ENCODE data around the gene KITLG.
"Not testable (repeated sequence)": the region's sequence is repeated elsewhere in the genome, so short reads cannot be mapped to it uniquely, and the experiment has no call there.

The KITLG gene

DNA sequence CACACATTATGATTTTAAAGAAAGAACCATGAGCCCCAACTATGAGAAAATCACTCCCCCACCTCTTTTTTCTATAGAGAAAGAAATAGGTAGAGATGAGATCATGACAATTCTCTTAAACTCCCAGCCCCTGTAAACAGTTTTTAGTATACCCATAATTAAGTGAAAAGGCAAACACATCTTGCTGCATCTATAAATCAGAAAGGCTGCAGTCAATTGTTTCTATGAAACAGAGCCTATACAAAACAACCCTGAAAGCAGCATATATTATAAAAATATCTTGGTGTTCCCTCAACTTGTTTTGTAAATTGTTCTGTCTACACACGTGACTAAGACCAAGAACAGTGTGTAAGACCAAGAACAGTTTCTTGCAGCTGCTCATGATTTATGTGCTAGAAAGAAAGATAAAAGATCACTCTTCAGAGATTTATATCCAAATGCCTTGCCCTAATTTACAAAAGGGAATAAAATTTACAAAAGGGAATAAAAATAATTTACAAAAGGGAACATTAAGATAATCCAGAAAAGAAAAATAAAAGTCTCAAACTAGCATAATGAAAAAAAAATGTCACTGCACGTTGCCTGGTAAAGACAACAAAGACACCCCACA, 4.8 kb downstream of the KITLG start:
- DNase-seq (ENCODE audit: low spot score) = no peak

DNA sequence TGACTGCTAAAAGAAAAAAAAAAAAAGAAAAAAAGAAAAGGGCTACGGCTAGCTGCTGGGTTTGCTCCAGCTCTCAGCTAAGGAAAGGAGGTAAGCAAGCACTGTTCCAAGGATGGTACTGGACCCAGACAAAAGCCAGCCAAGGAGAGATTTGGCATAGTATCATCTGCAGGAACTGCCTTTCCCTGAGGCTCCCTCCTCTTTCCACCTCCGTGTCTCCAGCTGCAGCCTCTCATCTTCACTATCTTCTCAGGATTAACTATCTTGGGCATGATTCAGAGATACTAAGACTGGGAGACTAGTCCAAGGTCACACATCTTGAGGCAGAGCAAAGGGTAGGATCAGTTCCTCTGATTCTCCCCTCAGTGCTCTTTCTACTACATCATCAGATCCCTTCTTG, 6.0 kb downstream of the KITLG start:
- no peak for DNase-seq (ENCODE audit: low spot score)

DNA sequence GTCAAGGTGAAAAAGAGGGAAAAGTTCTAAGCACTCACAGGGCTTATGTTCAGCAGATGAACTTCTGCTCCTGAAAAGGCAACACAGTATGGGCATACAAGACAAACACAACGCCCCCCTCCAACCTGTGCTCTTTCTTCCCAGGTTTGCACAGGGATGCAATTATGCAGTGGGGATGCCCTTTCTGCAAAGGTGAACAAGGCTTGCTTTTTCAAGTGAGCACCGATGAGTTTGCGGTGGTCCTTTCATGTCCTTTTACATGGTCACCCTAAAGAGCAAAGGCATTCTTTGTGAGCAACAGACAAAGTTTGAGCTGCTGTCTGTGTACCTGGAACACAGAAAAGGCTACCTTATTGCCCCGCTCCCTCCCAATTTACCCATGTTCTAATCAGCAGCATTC, 6.7 kb downstream of the KITLG start:
- DNase-seq (ENCODE audit: low spot score) = no peak

DNA sequence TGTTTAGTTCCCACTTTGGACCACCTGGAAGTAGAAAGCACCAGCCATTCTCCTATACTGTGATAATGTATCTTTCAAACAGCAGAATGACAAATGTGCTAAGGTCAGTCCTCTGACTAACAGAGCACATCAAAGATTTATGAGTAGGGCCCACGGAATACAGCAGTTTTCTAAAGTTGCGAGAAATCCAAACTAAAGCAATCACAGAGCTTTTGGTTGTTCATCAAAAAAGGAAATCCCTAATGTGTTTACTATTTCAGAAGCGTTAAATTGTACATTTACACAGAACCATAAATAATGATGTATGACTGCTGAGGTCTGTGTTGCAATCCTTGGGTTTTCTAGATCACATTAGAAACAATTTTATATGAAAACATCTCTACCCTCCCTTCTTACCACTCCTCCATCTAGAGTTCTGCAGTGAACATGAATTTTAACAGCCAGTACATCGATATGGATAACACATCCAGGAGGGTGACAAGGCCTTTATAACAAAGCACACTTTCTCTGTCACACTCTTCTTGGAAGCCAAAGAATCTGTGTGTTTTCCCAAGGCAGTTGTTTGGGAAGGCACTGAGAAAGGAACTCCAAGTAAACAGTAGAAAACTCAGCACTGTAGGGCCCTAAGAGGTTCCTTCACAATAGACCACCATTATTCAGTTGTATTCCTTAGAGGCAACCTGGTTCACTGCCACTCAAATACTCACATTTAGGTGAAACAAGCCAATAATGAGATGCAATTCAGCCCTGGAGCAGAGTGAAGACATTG, 7.3 kb downstream of the KITLG start:
- no peak for DNase-seq (ENCODE audit: low spot score)

DNA sequence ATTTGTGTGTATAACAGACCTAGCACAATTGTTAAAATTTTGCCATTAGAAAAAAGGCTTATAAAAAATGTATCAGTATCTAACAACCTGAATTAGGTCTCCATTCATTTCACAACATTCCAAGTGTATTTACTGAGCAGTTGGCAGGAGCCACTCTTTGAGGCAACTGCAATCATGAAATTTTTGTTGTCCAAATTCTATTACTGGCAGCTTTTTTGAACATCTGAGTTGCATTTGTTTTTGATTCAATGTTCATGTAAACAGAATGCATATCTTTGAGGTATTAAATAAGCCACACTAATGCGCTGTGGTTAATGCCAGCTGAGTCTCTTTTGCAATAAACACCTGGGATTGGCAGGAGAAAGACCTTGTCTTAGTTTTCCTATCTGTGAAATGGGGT, 8.7 kb downstream of the KITLG start:
- DNase-seq (ENCODE audit: low spot score) = no peak

DNA sequence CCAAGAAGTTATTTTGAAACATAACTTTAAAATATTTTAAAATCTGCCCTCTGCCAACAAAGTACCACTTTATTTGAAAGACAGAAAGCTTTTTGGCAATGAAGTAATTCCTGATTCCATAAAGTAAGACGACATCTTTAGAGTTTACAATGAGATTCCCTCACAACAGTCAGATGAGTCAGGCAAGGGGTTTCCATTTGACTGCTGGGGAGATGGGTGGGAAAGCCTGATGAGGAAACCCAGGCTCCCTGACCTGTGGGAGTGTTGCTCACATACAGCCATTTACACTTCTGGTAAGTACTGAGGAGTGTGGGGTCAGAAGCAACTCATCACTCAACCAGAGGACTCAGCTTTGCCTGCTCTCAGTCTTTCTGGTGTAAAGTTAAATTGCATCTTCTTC, 10.2 kb downstream of the KITLG start:
- DNase-seq (ENCODE audit: low spot score) = no peak

DNA sequence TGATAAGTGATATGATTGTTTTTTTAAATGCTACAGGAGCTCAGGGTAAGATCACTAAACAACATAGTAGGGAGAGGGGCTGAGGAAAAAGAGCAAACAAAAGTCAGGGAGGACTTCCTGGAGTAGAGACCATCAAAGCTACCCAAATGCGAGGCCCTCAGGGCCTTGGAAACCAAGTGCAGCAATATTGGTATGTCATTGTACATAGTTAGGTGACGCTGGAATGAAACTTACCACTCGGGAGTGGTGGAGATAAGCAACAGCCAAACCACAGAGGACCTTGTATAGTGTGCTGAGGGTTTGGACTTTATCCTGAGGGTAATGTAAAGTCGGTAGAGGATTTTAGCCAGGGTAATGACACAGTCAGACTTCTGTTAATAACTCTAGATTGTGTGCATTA, 13.8 kb downstream of the KITLG start:
- no peak for DNase-seq (ENCODE audit: low spot score)

DNA sequence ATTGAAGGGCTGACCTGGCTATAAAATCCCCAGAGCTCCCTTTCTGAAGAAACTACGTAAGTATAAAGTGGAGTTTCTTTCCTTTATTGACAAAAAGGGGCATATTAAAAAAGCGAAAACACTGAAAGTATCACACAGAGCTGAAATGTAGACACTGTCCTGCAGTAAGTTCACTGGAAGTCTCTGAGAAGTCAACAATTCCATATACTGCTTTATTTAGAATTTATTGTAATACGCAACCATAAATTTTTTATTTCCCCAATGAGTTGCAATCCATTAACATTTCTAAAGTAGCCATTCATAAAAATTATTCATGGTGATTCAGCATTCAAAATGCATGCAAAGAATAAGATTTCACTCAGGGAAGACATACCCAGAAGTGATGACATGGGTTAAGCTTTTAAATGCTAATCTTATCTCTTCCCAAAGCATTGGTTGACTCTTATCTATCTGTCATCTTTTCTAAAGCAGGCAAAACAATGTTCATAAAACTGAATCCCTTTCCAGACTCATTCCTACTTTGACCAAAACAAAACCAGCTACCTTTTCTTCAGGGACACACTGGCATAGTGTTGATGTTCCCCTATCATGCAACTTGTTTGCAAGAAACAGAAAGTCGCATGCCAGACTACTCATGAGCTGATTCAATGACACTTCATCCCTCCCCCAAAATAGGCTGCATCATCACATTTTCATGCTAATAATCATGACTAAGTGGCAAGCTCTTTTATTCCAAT, 17.3 kb downstream of the KITLG start:
- DNase-seq (ENCODE audit: low spot score) = no peak

DNA sequence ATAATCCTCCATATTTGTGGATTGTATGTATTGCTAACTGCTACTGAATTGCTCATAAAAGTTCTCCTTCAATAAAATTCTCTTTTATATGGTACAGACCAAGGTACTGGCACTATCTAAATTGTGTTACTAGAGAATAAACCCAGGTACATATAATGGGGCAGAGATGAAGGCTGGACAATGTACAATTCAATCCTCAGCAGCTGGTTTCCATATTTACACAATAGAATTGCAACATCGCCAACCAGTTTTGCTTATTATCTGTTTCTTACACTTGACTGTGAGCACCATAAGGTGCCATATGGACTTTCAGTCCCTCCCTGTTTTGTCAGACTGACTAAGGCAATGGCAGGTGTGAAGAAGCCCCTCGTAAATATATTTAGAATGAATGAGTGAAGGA, 18.1 kb downstream of the KITLG start:
- no peak for DNase-seq (ENCODE audit: low spot score)

DNA sequence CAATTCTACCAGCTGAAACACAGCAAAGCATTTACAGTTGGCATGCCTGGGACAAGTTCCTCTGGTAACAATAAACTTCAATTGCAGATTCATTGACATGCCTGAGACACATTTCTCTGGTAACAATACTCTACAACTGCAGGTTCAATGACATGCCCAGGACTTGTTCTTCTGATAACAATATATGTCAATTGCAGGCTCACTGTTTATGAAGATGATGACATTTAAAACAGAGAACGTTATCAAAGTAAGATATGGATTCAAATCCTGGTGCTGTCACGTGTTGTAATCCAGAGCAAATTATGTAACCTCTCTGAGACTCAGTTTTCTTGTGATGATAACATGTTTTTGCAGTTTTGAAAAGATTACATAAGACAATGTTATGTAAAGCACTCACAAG, 20.5 kb downstream of the KITLG start:
- DNase-seq (ENCODE audit: low spot score) = no peak

DNA sequence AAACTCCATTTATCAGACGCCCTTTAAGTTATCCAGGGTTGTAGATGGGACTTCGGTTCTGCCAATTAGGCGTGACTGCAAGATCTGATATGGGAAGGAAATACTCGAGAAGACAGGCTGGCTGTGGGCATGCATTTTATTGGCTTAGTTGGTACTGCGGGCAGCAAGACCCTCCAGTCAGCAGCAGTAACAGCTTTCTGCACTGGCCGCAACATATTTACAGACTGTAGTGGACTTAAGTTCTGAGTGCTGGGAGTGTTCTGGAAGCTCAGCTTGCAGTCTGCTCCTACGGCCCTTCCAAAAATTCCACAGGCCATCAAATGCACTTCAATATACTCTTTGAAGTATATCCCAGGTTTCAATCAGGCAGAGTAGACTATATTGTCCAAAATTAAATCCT, 21.1 kb downstream of the KITLG start:
- no peak for DNase-seq (ENCODE audit: low spot score)

DNA sequence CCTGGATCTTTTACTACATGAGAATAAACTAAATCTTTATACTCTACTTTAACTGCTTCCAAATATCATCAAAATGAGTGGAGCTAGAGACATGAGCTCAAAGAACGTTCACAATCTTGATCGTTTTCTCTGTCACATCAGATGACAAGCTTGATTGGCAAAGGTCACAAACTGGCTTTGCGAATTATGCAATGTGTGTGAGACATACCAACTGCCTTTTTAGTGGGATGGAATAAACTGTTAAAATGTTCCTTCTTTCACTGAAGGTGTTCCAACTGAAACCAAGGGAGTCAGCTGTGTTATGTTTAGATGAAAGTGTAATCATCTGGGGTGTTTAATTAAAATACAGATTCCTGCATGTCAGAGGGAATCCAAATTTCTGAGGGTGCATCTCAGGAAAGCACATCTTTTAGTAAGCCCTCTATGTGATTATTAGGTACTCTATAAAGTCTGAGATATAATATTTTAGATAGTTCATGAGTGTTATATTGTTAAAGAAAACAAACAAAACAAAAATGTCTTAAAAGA, 21.9 kb downstream of the KITLG start:
- DNase-seq (ENCODE audit: low spot score) = no peak

DNA sequence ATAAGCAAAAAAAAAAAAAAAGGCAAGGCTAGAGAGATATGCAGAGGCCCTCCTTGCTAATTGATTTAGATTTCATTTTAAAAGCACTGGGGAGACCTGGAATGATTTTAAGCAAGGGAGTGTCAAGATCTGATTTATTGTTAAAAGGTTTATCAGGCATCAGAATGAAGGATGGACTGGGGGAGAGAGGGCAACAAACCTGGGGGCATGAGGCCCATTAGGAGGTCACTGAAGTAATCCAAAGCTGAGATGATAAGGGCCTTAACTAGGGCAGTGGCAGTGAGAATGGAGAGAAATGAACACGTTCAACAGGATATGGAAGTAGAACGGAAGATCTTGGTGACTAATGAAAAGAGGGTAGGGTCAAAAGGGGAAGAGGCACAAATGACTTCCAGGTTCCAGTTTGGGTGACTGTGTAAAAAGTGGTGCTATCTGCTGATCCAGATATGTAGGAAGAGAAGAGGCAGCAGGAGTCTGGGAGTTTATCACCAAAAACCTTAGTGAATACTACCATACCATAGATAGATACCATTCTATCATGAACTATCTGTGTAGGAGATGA, 24.0 kb downstream of the KITLG start:
- no peak for DNase-seq (ENCODE audit: low spot score)

DNA sequence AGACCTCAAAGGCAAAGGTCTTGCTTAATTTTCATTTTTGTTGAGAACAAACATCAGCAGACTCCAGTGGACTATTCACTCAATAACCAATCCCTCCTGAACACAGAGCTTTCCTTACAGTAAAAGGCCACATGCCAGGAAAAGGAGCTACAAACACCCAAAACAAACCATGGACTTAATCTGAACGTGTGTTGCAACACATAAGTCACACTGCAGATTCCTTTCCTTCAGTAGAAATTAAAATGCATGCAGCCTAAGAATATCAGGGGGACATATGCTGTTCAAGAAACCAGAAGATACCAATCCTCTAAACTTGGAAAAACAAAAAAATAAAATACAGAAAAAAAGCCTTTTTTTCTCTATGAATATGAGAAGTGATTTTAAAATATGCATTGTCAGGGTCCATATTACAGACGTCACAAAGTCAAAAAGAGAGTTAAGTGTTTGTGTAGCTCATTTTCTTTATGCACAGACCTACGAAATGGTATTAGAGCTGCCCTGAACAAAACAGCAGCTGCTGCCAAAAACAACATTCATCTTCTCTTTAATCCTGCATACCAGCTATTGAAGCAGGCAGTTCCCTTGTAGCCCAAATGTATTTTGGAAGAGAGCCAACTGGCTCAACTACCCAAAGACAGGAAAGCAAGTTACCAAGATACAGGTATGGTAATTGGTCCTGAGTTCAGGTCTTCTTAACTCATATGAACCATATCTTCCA, 26.2 kb downstream of the KITLG start:
- DNase-seq (ENCODE audit: low spot score) = no peak

DNA sequence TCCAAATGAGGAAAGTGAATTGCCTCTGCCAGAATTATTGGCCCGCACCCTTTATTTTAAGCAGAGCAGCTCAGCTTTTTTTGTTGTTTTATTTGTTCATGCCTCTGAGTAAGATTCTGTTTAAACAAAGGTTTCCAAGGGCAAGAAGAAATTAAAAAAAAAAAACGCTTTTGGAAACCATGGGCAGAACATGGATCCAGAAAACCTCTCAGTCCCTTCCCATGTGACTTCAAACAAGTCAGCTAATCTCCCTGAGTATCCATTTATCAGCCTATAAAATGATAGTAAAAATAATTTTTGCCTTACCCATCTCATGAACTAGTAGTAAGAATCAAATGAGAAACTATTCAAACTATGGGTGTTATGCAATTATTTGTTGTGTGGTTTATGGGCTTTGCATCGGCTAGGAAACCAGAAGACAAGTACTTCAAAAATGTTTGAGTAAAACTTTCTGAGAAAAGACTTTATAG, 27.6 kb downstream of the KITLG start:
- DNase-seq (ENCODE audit: low spot score) = no peak

DNA sequence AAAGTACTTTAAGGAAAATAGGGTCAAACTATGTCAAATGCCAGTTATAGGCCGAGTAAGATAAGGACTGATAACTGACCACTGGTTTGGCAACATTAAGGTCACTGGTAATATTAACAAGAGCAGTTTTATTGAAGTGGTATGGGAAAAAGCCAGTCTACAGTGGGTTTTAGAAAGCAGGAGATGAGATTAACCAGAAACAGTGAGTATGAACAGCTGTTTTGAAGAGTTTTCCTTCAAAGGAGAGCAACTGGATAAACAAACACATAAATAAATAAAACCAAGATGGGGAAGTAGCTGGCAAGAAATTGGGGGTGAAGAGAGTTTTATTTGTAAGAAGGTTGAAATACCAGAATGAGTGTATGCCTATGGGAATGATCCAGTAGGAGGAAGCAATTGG, 30.3 kb downstream of the KITLG start:
- no peak for DNase-seq (ENCODE audit: low spot score)

DNA sequence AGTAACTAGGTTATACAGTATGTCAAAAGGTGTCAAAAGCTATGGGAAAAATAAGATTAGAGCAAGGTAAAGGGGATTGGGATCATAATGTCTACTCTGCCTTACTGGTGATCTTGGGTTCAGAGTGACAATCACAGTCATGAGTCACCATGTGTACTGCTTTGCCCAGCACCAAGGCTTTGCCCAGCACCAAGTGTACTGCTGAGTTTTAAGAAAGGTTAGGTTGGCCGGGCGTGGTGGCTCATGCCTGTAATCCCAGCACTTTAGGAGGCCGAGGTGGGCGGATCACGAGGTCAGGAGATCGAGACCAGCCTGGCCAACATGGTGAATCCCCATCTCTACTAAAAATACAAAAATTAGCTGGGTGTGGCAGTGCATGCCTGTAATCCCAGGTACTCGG, 32.3 kb downstream of the KITLG start:
- not testable (repeated sequence) for DNase-seq (ENCODE audit: low spot score)

DNA sequence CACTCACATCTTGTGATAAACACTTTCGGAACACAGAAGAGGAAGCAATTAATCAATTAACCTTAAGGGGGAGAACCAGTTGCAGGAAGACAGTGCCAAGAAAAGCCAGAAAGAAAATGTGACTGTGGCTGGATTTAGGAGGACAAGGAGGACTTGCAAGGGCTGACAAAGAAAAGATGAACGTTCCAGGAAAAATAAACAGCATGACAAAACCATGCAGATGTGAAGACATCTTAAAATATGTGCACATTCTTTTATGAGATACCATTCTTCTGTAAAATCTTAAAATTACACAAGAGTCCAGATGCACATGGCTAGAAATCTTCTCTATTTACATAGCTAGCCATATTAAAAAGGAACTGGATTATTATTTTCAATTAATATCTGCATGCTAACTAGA, 33.4 kb downstream of the KITLG start:
- no peak for DNase-seq (ENCODE audit: low spot score)

DNA sequence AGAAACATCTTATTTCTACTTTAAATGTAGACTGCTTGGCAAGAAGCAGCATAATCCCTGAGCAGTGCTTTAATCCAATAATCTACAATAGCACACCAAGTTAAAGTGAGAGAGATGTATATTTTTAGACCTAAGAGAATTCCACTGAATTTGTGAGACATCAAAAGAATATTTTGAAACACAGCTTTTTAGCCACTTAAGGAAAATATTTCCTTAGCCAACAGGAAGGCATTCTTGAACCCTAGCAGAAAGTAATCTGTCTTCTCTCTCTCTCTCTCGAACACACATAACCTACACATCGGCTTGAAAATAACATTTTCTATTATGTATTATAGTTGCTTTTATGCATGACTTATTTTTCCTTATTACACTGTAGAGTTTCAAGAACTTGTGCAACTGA, 34.0 kb downstream of the KITLG start:
- DNase-seq (ENCODE audit: low spot score) = no peak

DNA sequence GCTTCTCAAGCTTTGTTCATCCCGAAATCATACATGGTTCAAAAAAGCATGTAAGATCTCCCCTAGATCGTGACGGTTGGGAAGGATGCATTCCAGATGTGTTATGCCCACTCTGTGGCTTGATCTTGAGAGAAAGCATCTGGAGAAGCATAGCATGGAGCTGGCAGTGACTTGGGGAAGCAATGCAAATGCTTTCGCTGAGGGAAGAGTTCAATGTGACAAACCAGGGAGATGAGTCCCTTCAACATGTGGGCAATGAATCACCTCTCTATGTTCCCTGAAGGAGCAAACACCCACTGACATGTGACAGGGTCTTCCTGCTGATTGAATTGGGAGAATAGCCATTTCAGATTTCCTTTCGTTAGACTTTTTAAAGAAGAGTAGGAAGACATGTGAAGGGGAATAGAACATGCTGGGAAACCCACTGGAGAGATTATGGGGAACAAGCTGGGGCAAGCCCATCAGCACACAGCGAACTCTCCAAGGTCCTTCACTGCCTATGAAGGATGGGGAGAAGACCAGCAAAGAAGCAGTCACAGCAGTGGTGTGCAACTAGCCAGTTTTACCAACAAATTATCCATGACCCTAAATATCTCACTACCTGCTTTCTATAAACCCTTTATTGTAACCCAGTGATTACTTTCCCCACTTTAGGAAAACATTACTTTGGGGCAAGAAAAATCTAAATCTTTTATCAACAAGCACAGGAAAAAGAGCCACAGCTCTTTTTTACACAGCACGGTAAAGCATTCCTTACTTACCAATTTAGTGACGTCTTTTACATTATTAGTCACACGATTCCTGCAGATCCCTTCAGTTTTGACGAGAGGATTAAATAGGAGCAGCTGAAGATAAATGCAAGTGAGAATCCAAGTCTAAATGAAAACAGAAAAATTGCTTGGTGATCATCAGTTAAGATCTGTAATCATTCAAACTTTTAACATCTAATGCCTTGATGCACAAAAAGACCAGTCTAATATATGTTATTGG, 35.0 kb downstream of the KITLG start:
- DNase-seq (ENCODE audit: low spot score) = no peak

DNA sequence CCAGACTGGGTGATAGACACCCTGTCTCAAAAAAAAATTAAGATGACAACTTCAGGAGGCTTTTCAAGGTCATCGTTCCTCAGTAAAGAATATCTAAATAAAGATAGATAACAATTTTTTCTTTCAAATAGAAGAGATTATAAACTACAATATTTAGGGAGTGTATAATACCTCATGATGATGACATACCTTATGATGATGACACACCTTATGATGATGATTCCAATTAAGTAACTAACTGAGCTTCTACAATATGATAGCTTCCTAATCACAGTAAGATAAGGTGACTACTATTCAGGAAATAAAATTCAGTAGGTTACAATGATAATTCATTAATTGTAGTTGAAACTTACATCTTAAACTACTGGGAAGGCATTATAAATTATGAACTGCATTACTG, 40.4 kb downstream of the KITLG start:
- no peak for DNase-seq (ENCODE audit: low spot score)
